ENCODE results near the gene MAGEB17. TPM values are rescaled to one million over a fixed set of nuclear protein-coding genes. Genes with fewer than 3 reads are reported as not detected.

MAGEB17 gene
- polyA plus RNA-seq, 1 experiment, result not detected

DNA sequence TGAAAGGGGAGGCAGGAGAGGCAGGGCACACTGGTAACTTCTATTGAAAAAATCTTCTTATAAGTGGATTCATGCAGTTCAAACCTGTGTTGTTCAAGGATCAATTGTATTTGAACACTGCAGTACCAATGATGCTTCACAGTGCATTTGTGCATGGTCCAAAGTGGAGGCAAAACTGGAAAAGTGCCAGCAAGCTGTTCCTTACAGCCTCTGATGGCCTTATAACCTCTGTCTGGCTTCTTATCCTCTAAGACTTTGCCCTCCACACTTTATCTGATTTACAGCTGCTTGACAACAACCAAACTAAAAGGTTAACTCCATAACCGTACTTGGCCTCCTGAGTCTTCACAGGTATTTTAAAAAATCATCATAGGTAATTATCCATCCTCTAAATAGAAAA lies 40.4 kb downstream of the MAGEB17 start:
- TF ChIP-seq, protein P1, sequence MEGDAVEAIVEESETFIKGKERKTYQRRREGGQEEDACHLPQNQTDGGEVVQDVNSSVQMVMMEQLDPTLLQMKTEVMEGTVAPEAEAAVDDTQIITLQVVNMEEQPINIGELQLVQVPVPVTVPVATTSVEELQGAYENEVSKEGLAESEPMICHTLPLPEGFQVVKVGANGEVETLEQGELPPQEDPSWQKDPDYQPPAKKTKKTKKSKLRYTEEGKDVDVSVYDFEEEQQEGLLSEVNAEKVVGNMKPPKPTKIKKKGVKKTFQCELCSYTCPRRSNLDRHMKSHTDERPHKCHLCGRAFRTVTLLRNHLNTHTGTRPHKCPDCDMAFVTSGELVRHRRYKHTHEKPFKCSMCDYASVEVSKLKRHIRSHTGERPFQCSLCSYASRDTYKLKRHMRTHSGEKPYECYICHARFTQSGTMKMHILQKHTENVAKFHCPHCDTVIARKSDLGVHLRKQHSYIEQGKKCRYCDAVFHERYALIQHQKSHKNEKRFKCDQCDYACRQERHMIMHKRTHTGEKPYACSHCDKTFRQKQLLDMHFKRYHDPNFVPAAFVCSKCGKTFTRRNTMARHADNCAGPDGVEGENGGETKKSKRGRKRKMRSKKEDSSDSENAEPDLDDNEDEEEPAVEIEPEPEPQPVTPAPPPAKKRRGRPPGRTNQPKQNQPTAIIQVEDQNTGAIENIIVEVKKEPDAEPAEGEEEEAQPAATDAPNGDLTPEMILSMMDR (IDR thresholded peaks at IDR 0.05; ENCODE audit: insufficient read depth, low read depth, low read length), result no peak
- Histone ChIP-seq H3K36me3 (ENCODE audit: control insufficient read depth, insufficient read depth, low read length) (no peaks in the 10 kb centered on the region), H3K4me3 (ENCODE audit: low read depth, low read length) (no peak overlapping the region), H3K27me3 (ENCODE audit: control insufficient read depth, insufficient read depth, low read length) (no peaks in the 10 kb centered on the region)
- CTCF ChIA-PET, result no interaction called here
- no peak for DNase-seq (ENCODE audit: low read depth)
- POLR2A ChIA-PET, result no interaction called here

GRCh38 chrX:16208601-16209000 lies 41.3 kb downstream of the MAGEB17 start:
- Histone ChIP-seq H3K36me3 (ENCODE audit: control insufficient read depth, insufficient read depth, low read length) (no peaks in the 10 kb centered on the region), H3K4me3 (ENCODE audit: low read depth, low read length) (no peak overlapping the region), H3K27me3 (ENCODE audit: control insufficient read depth, insufficient read depth, low read length) (no peaks in the 10 kb centered on the region)
- POLR2A ChIA-PET, result no interaction called here
- CTCF ChIA-PET, result no interaction called here
- TF ChIP-seq, protein P1 (IDR thresholded peaks at IDR 0.05; ENCODE audit: insufficient read depth, low read depth, low read length), result no peak
- DNase-seq (ENCODE audit: low read depth), result no peak

GRCh38 chrX:16210061-16210460 lies 42.8 kb downstream of the MAGEB17 start:
- no peak for DNase-seq (ENCODE audit: low read depth)
- TF ChIP-seq, protein P1 (IDR thresholded peaks at IDR 0.05; ENCODE audit: insufficient read depth, low read depth, low read length), result no peak
- Histone ChIP-seq H3K36me3 (ENCODE audit: control insufficient read depth, insufficient read depth, low read length) (no peaks in the 10 kb centered on the region), H3K4me3 (ENCODE audit: low read depth, low read length) (no peak overlapping the region), H3K27me3 (ENCODE audit: control insufficient read depth, insufficient read depth, low read length) (no peaks in the 10 kb centered on the region)
- CTCF ChIA-PET, result no interaction called here
- POLR2A ChIA-PET, result no interaction called here

GRCh38 chrX:16212024-16212423 lies 44.7 kb downstream of the MAGEB17 start:
- Histone ChIP-seq H3K27me3 (ENCODE audit: control insufficient read depth, insufficient read depth, low read length) (no peaks in the 10 kb centered on the region), H3K36me3 (ENCODE audit: control insufficient read depth, insufficient read depth, low read length) (no peaks in the 10 kb centered on the region), H3K4me3 (ENCODE audit: low read depth, low read length) (no peak overlapping the region)
- DNase-seq (ENCODE audit: low read depth), result no peak
- ChIA-PET POLR2A (no interaction called here), CTCF (interaction anchor here (1.2 to 1.4 kb wide), 2 partner anchors 89 to 281 kb away, joined by 3 read pairs; partner anchors contain the start of gene GRPR)
- TF ChIP-seq, protein P1 (IDR thresholded peaks at IDR 0.05; ENCODE audit: insufficient read depth, low read depth, low read length), result no peak

DNA sequence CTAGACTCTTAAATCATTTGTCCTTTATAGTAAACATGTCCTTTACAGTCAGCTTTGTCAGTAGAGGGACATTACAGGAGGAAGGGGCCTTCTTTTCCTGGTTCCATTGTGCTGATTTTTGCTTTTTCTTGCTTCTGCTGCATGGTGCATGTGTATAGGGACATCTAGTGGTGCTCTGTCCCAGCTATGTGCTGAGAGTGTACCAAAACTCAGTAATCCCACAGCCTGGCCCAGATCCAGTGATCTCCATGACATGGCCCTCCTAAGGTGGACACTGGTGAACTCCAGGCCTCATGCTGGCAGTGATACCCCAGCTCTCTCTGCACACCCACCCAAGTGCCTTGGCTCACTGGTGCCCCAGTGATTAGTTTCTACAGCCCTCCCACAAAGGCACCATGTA lies 45.2 kb downstream of the MAGEB17 start:
- TF ChIP-seq, protein P1 (IDR thresholded peaks at IDR 0.05; ENCODE audit: insufficient read depth, low read depth, low read length), result peak; percentile 29; the same call in 1 of the 2 replicates
- Histone ChIP-seq H3K36me3 (ENCODE audit: control insufficient read depth, insufficient read depth, low read length) (no peaks in the 10 kb centered on the region), H3K4me3 (ENCODE audit: low read depth, low read length) (no peak overlapping the region), H3K27me3 (ENCODE audit: control insufficient read depth, insufficient read depth, low read length) (no peaks in the 10 kb centered on the region)
- CTCF ChIA-PET, result interaction anchor here (1.2 to 1.4 kb wide), 2 partner anchors 89 to 281 kb away, joined by 3 read pairs; partner anchors contain the start of gene GRPR
- DNase-seq (ENCODE audit: low read depth), result no peak
- POLR2A ChIA-PET, result no interaction called here
